ENCODE results near the gene EXOC2.

EXOC2 gene

GRCh38 chr6:709471-710056 lies 16.6 kb upstream of the EXOC2 start:
- H3K4me3 ChIP-seq = no peak overlapping the region
- no peak for DNase-seq (ENCODE audit: low spot score)
- H3K27ac ChIP-seq = no peak overlapping the region
- no peak for TF ChIP-seq CTCF (IDR thresholded peaks at IDR 0.05)

GRCh38 chr6:708237-708598 lies 15.3 kb upstream of the EXOC2 start:
- DNase-seq (ENCODE audit: low spot score) = no peak
- no peak for TF ChIP-seq CTCF (IDR thresholded peaks at IDR 0.05)
- H3K4me3 ChIP-seq = no peak overlapping the region
- no peak overlapping the region for H3K27ac ChIP-seq

- no peak overlapping the region for H3K27ac ChIP-seq
- TF ChIP-seq CTCF (IDR thresholded peaks at IDR 0.05) = no peak
Observed at GRCh38 chr6:707576-708236, 14.8 kb upstream of the EXOC2 start.

GRCh38 chr6:706819-707381 lies 14.0 kb upstream of the EXOC2 start:
- no peak for DNase-seq (ENCODE audit: low spot score)
- no peak overlapping the region for H3K4me3 ChIP-seq
- no peak for TF ChIP-seq CTCF (IDR thresholded peaks at IDR 0.05)
- H3K27ac ChIP-seq = no peak overlapping the region

More at GRCh38 chr6:707576-708236, 14.8 kb upstream of the EXOC2 start:
- no peak overlapping the region for H3K4me3 ChIP-seq
- no peak for DNase-seq (ENCODE audit: low spot score)

GRCh38 chr6:706146-706545 lies 13.2 kb upstream of the EXOC2 start:
- H3K4me3 ChIP-seq = no peak overlapping the region
- no peak overlapping the region for H3K27ac ChIP-seq
- DNase-seq (ENCODE audit: low spot score) = no peak
- TF ChIP-seq CTCF (IDR thresholded peaks at IDR 0.05) = no peak

- H3K27ac ChIP-seq = no peak overlapping the region
- no peak overlapping the region for H3K4me3 ChIP-seq
- no peak for TF ChIP-seq CTCF (IDR thresholded peaks at IDR 0.05)
- DNase-seq (ENCODE audit: low spot score) = no peak
Observed at GRCh38 chr6:705047-705446, 12.1 kb upstream of the EXOC2 start.

GRCh38 chr6:704046-704445 lies 11.1 kb upstream of the EXOC2 start:
- H3K4me3 ChIP-seq = no peak overlapping the region
- TF ChIP-seq CTCF (IDR thresholded peaks at IDR 0.05) = no peak
- DNase-seq (ENCODE audit: low spot score) = no peak
- H3K27ac ChIP-seq = no peak overlapping the region
